ENCODE measurements around the gene CRK.

The CRK gene

DNA sequence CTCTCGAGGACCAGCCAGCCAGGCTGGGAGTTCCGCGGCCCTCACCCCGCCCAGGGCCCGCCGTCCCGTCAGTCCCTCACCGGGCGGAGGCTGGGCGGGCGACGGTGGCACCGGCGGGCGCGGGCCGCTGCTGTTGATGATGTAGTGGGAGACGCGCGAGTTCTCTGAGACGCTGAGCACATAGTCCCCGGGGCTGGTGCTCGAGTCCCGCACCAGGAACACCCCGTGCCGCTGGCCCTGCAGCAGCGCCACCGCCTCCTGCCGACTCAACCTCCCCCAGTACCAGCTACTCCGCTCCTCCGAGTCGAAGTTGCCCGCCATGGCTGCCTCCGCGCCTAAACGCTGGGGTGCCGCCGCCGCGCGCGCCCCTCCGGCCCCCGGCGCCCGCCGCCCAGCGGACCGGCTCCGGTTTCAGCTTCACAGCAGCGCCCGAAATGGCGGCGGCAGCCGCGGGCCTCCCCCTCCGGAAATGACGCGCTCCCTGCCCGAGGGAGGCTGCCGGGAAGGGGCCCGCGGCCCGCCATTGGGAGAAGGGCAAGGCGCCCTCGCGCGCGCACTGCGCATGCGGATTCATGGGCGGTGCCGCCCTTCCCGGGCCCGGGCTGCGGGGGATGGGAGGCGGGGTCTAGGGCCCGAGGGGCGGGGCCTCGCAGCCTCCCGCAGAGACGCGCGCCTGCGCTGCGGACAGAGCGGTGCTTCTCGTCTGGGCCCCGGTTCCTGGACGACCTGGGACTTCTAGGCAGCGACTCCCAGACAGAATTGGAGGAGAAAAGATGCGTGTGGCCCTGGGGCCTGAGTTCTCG lies at the start of gene CRK:
TSS of gene CRK (minus strand) at position 436 of the 803 bp plus-strand sequence. CDS start at position 321, 115 bp downstream.
- H3K4me1 Mint-ChIP-seq, result peaks cover 17% of the 10 kb centered on the region
- peak within 1 kb of the TSS; percentile 89 to 98 (median 91) for H3K4me3 Mint-ChIP-seq
- H3K27me3 Mint-ChIP-seq (ENCODE audit: low read depth), result no peaks in the 10 kb centered on the region
- TF ChIP-seq CTCF (IDR thresholded peaks at IDR 0.05; ENCODE audit: unreplicated experiment in 3 of 3), result no peak
- H3K9me3 Mint-ChIP-seq, result no peaks in the 10 kb centered on the region
- H3K36me3 Mint-ChIP-seq (ENCODE audit: low read depth), result peaks cover 7% of the 10 kb centered on the region
- H3K27ac Mint-ChIP-seq, result peak within 1 kb of the TSS; percentile 66 to 91 (median 71)

DNA sequence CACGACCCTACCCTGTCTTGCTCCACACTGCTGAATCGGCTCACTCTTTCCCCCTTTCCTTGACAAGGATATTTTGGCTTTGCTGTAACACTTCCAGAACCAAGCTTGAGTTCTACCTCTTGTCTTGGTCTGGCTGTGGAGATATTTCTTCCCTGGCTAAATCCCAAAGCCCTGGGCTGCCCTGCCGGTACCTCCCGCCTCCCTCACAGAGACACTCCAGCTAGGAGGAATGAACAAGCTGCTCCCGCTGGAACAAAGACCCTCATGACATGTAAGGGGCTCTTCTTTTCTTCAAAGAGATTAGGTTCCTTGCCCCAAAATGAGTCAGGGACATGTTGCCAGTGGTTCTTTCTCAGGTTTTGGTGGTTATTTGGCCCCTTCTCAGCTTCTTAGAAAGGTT lies 49.6 kb upstream of the CRK start:
- H3K27ac Mint-ChIP-seq, result no peak overlapping the region
- peaks cover 4% of the 10 kb centered on the region for H3K36me3 Mint-ChIP-seq (ENCODE audit: low read depth)
- peaks cover 6% of the 10 kb centered on the region for H3K27me3 Mint-ChIP-seq (ENCODE audit: low read depth)
- no peaks in the 10 kb centered on the region for H3K9me3 Mint-ChIP-seq
- H3K4me3 Mint-ChIP-seq, result no peak overlapping the region
- no peak for TF ChIP-seq CTCF (IDR thresholded peaks at IDR 0.05; ENCODE audit: unreplicated experiment in 3 of 3)
- peaks cover 9% of the 10 kb centered on the region for H3K4me1 Mint-ChIP-seq

- Mint-ChIP-seq H3K4me3 (no peak overlapping the region), H3K4me1 (peaks cover 9% of the 10 kb centered on the region), H3K27me3 (ENCODE audit: low read depth) (peaks cover 5% of the 10 kb centered on the region), H3K27ac (no peak overlapping the region), H3K9me3 (no peaks in the 10 kb centered on the region), H3K36me3 (ENCODE audit: low read depth) (peaks cover 4% of the 10 kb centered on the region)
- TF ChIP-seq CTCF (IDR thresholded peaks at IDR 0.05; ENCODE audit: unreplicated experiment in 3 of 3), result no peak
Observed at GRCh38 chr17:1504866-1505265, 48.8 kb upstream of the CRK start.

GRCh38 chr17:1503699-1504098 lies 47.7 kb upstream of the CRK start:
- TF ChIP-seq CTCF (IDR thresholded peaks at IDR 0.05; ENCODE audit: unreplicated experiment in 3 of 3), result no peak
- Mint-ChIP-seq H3K4me3 (no peak overlapping the region), H3K36me3 (ENCODE audit: low read depth) (peaks cover 4% of the 10 kb centered on the region), H3K4me1 (peaks cover 9% of the 10 kb centered on the region), H3K27ac (no peak overlapping the region), H3K27me3 (ENCODE audit: low read depth) (no peaks in the 10 kb centered on the region), H3K9me3 (no peaks in the 10 kb centered on the region)

DNA sequence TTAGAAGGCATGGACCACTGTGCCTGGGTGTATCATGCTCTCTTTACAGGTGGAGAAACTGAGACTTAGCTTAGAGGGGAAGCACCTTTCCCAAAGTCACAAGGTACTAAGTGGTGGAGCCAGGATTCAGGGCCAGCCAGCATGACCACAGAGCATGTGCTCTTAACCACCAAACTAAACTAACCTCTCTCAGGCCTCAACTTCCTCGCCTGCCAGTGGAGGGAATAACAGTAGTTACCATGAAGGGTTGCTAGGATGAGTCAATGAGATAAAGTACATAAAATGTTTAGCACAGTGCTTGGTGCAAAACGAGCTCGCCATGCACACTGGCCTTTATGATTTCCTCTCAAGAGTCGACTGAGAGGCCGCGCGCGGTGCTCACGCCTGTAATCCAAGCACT lies 42.8 kb upstream of the CRK start:
- no peak overlapping the region for H3K27ac Mint-ChIP-seq
- no peak overlapping the region for H3K4me3 Mint-ChIP-seq
- no peak for TF ChIP-seq CTCF (IDR thresholded peaks at IDR 0.05; ENCODE audit: unreplicated experiment in 3 of 3)
- H3K9me3 Mint-ChIP-seq, result no peaks in the 10 kb centered on the region
- peaks cover 17% of the 10 kb centered on the region for H3K4me1 Mint-ChIP-seq
- H3K36me3 Mint-ChIP-seq (ENCODE audit: low read depth), result no peaks in the 10 kb centered on the region
- no peaks in the 10 kb centered on the region for H3K27me3 Mint-ChIP-seq (ENCODE audit: low read depth)

GRCh38 chr17:1498233-1498632 lies 42.2 kb upstream of the CRK start:
- no peaks in the 10 kb centered on the region for H3K9me3 Mint-ChIP-seq

More at GRCh38 chr17:1498233-1498632, 42.2 kb upstream of the CRK start:
- H3K36me3 Mint-ChIP-seq (ENCODE audit: low read depth), result no peaks in the 10 kb centered on the region
- no peak overlapping the region for H3K4me3 Mint-ChIP-seq
- H3K27me3 Mint-ChIP-seq (ENCODE audit: low read depth), result no peaks in the 10 kb centered on the region
- no peak overlapping the region for H3K27ac Mint-ChIP-seq
- H3K4me1 Mint-ChIP-seq, result peaks cover 21% of the 10 kb centered on the region
- TF ChIP-seq CTCF (IDR thresholded peaks at IDR 0.05; ENCODE audit: unreplicated experiment in 3 of 3), result no peak
